WI38 (cell line): ENCODE results near the gene PLCD1.

Source experiments
- H3K4me3 ChIP-seq: 2 replicates; pipeline ENCODE4 v1.5.1; 2011; ENCODE audit warnings: low read depth, mild to moderate bottlenecking, control low read depth, low read length
- CTCF ChIP-seq: IDR thresholded peaks from 2 replicates; pipeline ENCODE4 v1.5.1; 2012; ENCODE audit warnings: low read depth, mild to moderate bottlenecking, control low read depth, low read length

PLCD1 gene

GRCh38 chr3:38017445-38018295 lies 11.8 kb downstream of the PLCD1 start:
- no peak overlapping the region for H3K4me3 ChIP-seq
- no peak for TF ChIP-seq CTCF

GRCh38 chr3:38016847-38017444 lies 12.5 kb downstream of the PLCD1 start:
- TF ChIP-seq CTCF: no peak
- no peak overlapping the region for H3K4me3 ChIP-seq

- H3K4me3 ChIP-seq: no peak overlapping the region
- TF ChIP-seq CTCF: no peak
Observed at GRCh38 chr3:38016410-38016809, 13.0 kb downstream of the PLCD1 start.

- H3K4me3 ChIP-seq: no peak overlapping the region
- TF ChIP-seq CTCF: no peak
Observed at GRCh38 chr3:38015984-38016383, 13.5 kb downstream of the PLCD1 start.

- TF ChIP-seq CTCF: no peak
- H3K4me3 ChIP-seq: no peak overlapping the region
Observed at GRCh38 chr3:38015485-38015884, 14.0 kb downstream of the PLCD1 start.

- TF ChIP-seq CTCF: no peak
- H3K4me3 ChIP-seq: no peak overlapping the region
Observed at GRCh38 chr3:38011111-38011510, 18.3 kb downstream of the PLCD1 start.
